AG04450 (cell line): Measurements from ENCODE around the gene VKORC1. TPM values are rescaled to one million over a fixed set of nuclear protein-coding genes. Genes with fewer than 3 reads are reported as not detected.
A peak's percentile ranks its signal among the peaks of the same experiment; 100 is the strongest.
"Not testable (repeated sequence)": the region's sequence is repeated elsewhere in the genome, so short reads cannot be mapped to it uniquely, and the experiment has no call there.

Source experiments
- CTCF ChIA-PET: fragments of 300-600, 350-600 bp; formaldehyde crosslinking; extraction: SDS; loops from one replicate; lab custom pipeline; 2022; ENCODE audit warnings: antibody characterized with exemption, inconsistent platforms; lab: Charles Lee
- POLR2A ChIA-PET: fragments of 350-600 bp; formaldehyde crosslinking; extraction: SDS; loops from one replicate; lab custom pipeline; 2021; ENCODE audit warnings: antibody characterized with exemption, inconsistent platforms; lab: Yijun Ruan, JAX
- DNase-seq: peaks from one replicate; pipeline ENCODE4 v3.0.0-alpha.2; 2011; ENCODE audit warnings: low read depth, low spot score
- H3K27ac ChIP-seq: one replicate; pipeline ENCODE4 v1.5.1; 2012; ENCODE audit warnings: low read depth, low read length, control low read depth
- H3K27me3 ChIP-seq: one replicate; pipeline ENCODE4 v1.6.0; 2012; ENCODE audit warnings: low read length; ENCODE audit not compliant: control insufficient read depth, insufficient read depth
- H3K4me3 ChIP-seq: 2 replicates; pipeline ENCODE4 v1.5.1; 2011; ENCODE audit warnings: mild to moderate bottlenecking, low read depth, low read length, control low read depth
- H3K9me3 ChIP-seq: 2 replicates; pipeline ENCODE4 v1.5.1; 2012; ENCODE audit warnings: low read length; ENCODE audit not compliant: control insufficient read depth, insufficient read depth
- CTCF ChIP-seq: IDR thresholded peaks from 2 replicates; pipeline ENCODE4 v1.5.1; 2011; ENCODE audit warnings: low read depth, low read length, control low read depth, inconsistent platforms
- polyA plus RNA-seq: library from polyadenylated mRNA; depleted of rRNA; stranded (reverse); fragments of >200 nt; gene quantifications from 2 replicates; pipeline ENCODE4 v1.2.3, GENCODE V29; 2011

Gene VKORC1
- polyA plus RNA-seq, 1 experiment, result 210 TPM

- POLR2A ChIA-PET, result interaction anchor here (1.3 kb wide), 1 partner anchor 11 kb away, joined by 3 read pairs; the partner anchor contains the start of gene KAT8
- no peak overlapping the region for H3K27ac ChIP-seq
- no peak overlapping the region for H3K4me3 ChIP-seq
- TF ChIP-seq CTCF, result no peak
- no peaks in the 10 kb centered on the region for H3K9me3 ChIP-seq
- H3K27me3 ChIP-seq, result no peaks in the 10 kb centered on the region
- no peak for DNase-seq
- CTCF ChIA-PET, result interaction anchor here (2.2 kb wide), 1 partner anchor 35 kb away, joined by 6 read pairs; no protein-coding TSS in a partner anchor
Measured at GRCh38 chr16:31106509-31107464, 12.2 kb upstream of the VKORC1 start.

- DNase-seq, result no peak
- no peak overlapping the region for H3K27ac ChIP-seq
- ChIA-PET POLR2A (no interaction called here), CTCF (no interaction called here)
- H3K27me3 ChIP-seq, result no peaks in the 10 kb centered on the region
- no peaks in the 10 kb centered on the region for H3K9me3 ChIP-seq
- H3K4me3 ChIP-seq, result no peak overlapping the region
- TF ChIP-seq CTCF, result peak; percentile 81
Measured at GRCh38 chr16:31105677-31106213, 11.1 kb upstream of the VKORC1 start.

- ChIA-PET CTCF (interaction anchor here (0.6 to 1.3 kb wide), 3 partner anchors 14 to 161 kb away, joined by 3 to 6 read pairs (median 4); no protein-coding TSS in a partner anchor), POLR2A (interaction anchor here (0.6 to 2.2 kb wide), 3 partner anchors 16 to 79 kb away, joined by 3 to 12 read pairs (median 5); partner anchors contain the start of genes FUS and KAT8)
Measured at GRCh38 chr16:31100876-31101641, 6.5 kb upstream of the VKORC1 start.

GRCh38 chr16:31099860-31100638, 5.5 kb upstream of the VKORC1 start:
- H3K27me3 ChIP-seq, result no peaks in the 10 kb centered on the region
- peaks cover 4% of the 10 kb centered on the region; the same call in 1 of the 2 replicates for H3K9me3 ChIP-seq
- POLR2A ChIA-PET, result interaction anchor here (0.6 to 2.5 kb wide), 3 partner anchors 17 to 80 kb away, joined by 9 to 12 read pairs (median 11); partner anchors contain the start of genes FUS and KAT8
- CTCF ChIA-PET, result interaction anchor here (1.3 kb wide), 1 partner anchor 42 kb away, joined by 6 read pairs; no protein-coding TSS in a partner anchor
- H3K4me3 ChIP-seq, result no peak overlapping the region
- no peak overlapping the region for H3K27ac ChIP-seq
- no peak for DNase-seq
- no peak for TF ChIP-seq CTCF

More at GRCh38 chr16:31100876-31101641, 6.5 kb upstream of the VKORC1 start:
- not testable (repeated sequence) for H3K27me3 ChIP-seq, H3K4me3 ChIP-seq, H3K27ac ChIP-seq, H3K9me3 ChIP-seq, DNase-seq
